HEK293T (cell line): ENCODE measurements around the gene PAFAH2.

Experiments
- FOXA1 ChIP-seq: fragments of 450-650 bp; IDR thresholded peaks from 2 replicates; pipeline ENCODE4 v1.6.1; 2016; ENCODE audit warnings: mild to moderate bottlenecking
- FOXK2 ChIP-seq: fragments of 450-650 bp; IDR thresholded peaks from 2 replicates; pipeline ENCODE4 v1.6.1; 2016; ENCODE audit warnings: mild to moderate bottlenecking
- FOXM1 ChIP-seq: fragments of 450-650 bp; IDR thresholded peaks from 2 replicates; pipeline ENCODE4 v1.6.1; 2017; ENCODE audit warnings: mild to moderate bottlenecking, borderline replicate concordance
- LEF1 ChIP-seq: fragments of 450-650 bp; IDR thresholded peaks from 2 replicates; pipeline ENCODE4 v1.6.1; 2017; ENCODE audit warnings: mild to moderate bottlenecking, borderline replicate concordance
- NFRKB ChIP-seq: fragments of 450-650 bp; IDR thresholded peaks from 2 replicates; pipeline ENCODE4 v1.6.1; 2016; ENCODE audit warnings: mild to moderate bottlenecking, moderate library complexity
- PKNOX1 ChIP-seq: fragments of 450-650 bp; IDR thresholded peaks from 2 replicates; pipeline ENCODE4 v1.6.1; 2016
- SP1 ChIP-seq: fragments of 450-650 bp; IDR thresholded peaks from 2 replicates; pipeline ENCODE4 v1.6.1; 2017
- SUZ12 ChIP-seq: fragments of 450-650 bp; IDR thresholded peaks from 2 replicates; pipeline ENCODE4 v1.6.1; 2016; ENCODE audit warnings: mild to moderate bottlenecking

- TF ChIP-seq LEF1 (no peak), SP1 (no peak), FOXK2 (no peak), FOXM1 (no peak), FOXA1 (no peak), PKNOX1 (no peak), NFRKB (no peak), SUZ12 (no peak)
These were observed 52.9 kb downstream of the PAFAH2 start for GRCh38 chr1:25944986-25945385.
